G401 (cell line): Measurements from ENCODE around the gene AKR1C4. TPM values are rescaled to one million over a fixed set of nuclear protein-coding genes. Genes with fewer than 3 reads are reported as not detected.
"Not testable (repeated sequence)": the region's sequence is repeated elsewhere in the genome, so short reads cannot be mapped to it uniquely, and the experiment has no call there.

Source experiments
- DNase-seq: peaks from one replicate; pipeline ENCODE4 v3.0.0-alpha.2; 2015; ENCODE audit warnings: low spot score
- in situ Hi-C: cut with HindIII; loops from 2 replicates; pipeline ENCODE4 v1.10.0; 2016; ENCODE audit warnings: low sequenced_read_pairs, mixed read lengths
- total RNA-seq: library from RNA; depleted of rRNA; stranded (reverse); fragments of >200 nt; shearing (Covaris generic); gene quantifications from 2 replicates; pipeline ENCODE4 v1.2.3, GENCODE V29; 2014; rRNA removed

AKR1C4 gene
- total RNA-seq, result not detected in 2 replicates

GRCh38 chr10:5196702-5197113, at the start of gene AKR1C4:
Gene AKR1C4, plus strand, starts transcription at chr10:5196837. Its CDS starts 31 bp downstream, at chr10:5196868.
- DNase-seq, result no peak
- in situ Hi-C loops, result no loop called here

GRCh38 chr10:5146920-5147254, 49.8 kb upstream of the AKR1C4 start:
- in situ Hi-C loops, result no loop called here
- DNase-seq, result no peak

- no peak for DNase-seq
- in situ Hi-C loops, result no loop called here
These were observed 49.2 kb upstream of the AKR1C4 start for GRCh38 chr10:5147255-5147980.

GRCh38 chr10:5147981-5148677, 48.5 kb upstream of the AKR1C4 start:
- in situ Hi-C loops, result no loop called here
- DNase-seq, result no peak

- no peak for DNase-seq
- in situ Hi-C loops, result no loop called here
These were observed 48.0 kb upstream of the AKR1C4 start for GRCh38 chr10:5148678-5149032.

- in situ Hi-C loops, result no loop called here
- no peak for DNase-seq
These were observed 45.6 kb upstream of the AKR1C4 start for GRCh38 chr10:5151076-5151475.

- DNase-seq, result no peak
- in situ Hi-C loops, result no loop called here
These were observed 40.7 kb upstream of the AKR1C4 start for GRCh38 chr10:5155951-5156350.

- DNase-seq, result no peak
- in situ Hi-C loops, result no loop called here
These were observed 39.1 kb upstream of the AKR1C4 start for GRCh38 chr10:5157501-5157900.

- no peak for DNase-seq
- in situ Hi-C loops, result no loop called here
These were observed 37.5 kb upstream of the AKR1C4 start for GRCh38 chr10:5159126-5159525.

- in situ Hi-C loops, result no loop called here
- DNase-seq, result no peak
These were observed 33.1 kb upstream of the AKR1C4 start for GRCh38 chr10:5163487-5163886.

GRCh38 chr10:5165738-5166137, 30.9 kb upstream of the AKR1C4 start:
- no peak for DNase-seq
- in situ Hi-C loops, result no loop called here

- in situ Hi-C loops, result no loop called here
These were observed 27.7 kb upstream of the AKR1C4 start for GRCh38 chr10:5168897-5169420.

GRCh38 chr10:5175581-5175980, 21.1 kb upstream of the AKR1C4 start:
- DNase-seq, in situ Hi-C loops: not testable (repeated sequence)

More at GRCh38 chr10:5168897-5169420, 27.7 kb upstream of the AKR1C4 start:
- no peak for DNase-seq

GRCh38 chr10:5180503-5180902, 16.1 kb upstream of the AKR1C4 start:
- in situ Hi-C loops, result not testable (repeated sequence)

GRCh38 chr10:5183923-5184322, 12.7 kb upstream of the AKR1C4 start:
- no peak for DNase-seq
- in situ Hi-C loops, result no loop called here

More at GRCh38 chr10:5180503-5180902, 16.1 kb upstream of the AKR1C4 start:
- not testable (repeated sequence) for DNase-seq

GRCh38 chr10:5184987-5185775, 11.5 kb upstream of the AKR1C4 start, which contains the start of gene AKR1C8:
Gene AKR1C8, minus strand, starts transcription at chr10:5185150. Its CDS starts 46 bp downstream, at chr10:5185104.
- in situ Hi-C loops, result no loop called here
- DNase-seq, result no peak

GRCh38 chr10:5187867-5188266, 8.8 kb upstream of the AKR1C4 start:
- no peak for DNase-seq
- in situ Hi-C loops, result no loop called here

- in situ Hi-C loops, result no loop called here
- no peak for DNase-seq
These were observed 8.3 kb upstream of the AKR1C4 start for GRCh38 chr10:5188358-5188757.

GRCh38 chr10:5194431-5194830, 2.2 kb upstream of the AKR1C4 start:
- DNase-seq, result no peak
- in situ Hi-C loops, result no loop called here
